Measurements from ENCODE around the gene MOGAT1.
"Not testable (repeated sequence)": the region's sequence is repeated elsewhere in the genome, so short reads cannot be mapped to it uniquely, and the experiment has no call there.

MOGAT1 gene

DNA sequence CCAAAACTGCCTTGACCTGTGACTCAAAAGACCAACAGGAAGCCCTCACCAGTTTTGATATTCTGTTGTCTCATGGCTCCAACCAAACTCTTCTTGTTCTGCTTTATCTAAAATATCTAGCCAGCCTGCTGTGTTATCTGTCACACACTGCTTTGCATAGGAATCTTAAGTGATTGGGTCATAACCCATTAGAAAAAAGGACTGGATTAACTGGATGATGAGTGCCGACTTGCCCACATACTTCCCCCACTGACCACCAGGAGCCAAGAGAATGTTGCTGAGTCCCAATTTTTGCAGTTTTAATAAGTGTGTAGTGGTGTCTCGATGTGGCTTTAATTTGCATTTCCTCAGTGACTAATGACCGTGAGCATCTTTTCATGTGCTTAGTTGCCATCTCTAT, 6.5 kb downstream of the MOGAT1 start:
- no peak for DNase-seq (ENCODE audit: low spot score)
- H3K27ac ChIP-seq: no peak overlapping the region
- ChIA-PET CTCF (no interaction called here), POLR2A (ENCODE audit: low non-redundant PET) (no interaction called here)
- TF ChIP-seq, protein P1, sequence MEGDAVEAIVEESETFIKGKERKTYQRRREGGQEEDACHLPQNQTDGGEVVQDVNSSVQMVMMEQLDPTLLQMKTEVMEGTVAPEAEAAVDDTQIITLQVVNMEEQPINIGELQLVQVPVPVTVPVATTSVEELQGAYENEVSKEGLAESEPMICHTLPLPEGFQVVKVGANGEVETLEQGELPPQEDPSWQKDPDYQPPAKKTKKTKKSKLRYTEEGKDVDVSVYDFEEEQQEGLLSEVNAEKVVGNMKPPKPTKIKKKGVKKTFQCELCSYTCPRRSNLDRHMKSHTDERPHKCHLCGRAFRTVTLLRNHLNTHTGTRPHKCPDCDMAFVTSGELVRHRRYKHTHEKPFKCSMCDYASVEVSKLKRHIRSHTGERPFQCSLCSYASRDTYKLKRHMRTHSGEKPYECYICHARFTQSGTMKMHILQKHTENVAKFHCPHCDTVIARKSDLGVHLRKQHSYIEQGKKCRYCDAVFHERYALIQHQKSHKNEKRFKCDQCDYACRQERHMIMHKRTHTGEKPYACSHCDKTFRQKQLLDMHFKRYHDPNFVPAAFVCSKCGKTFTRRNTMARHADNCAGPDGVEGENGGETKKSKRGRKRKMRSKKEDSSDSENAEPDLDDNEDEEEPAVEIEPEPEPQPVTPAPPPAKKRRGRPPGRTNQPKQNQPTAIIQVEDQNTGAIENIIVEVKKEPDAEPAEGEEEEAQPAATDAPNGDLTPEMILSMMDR (conservative IDR thresholded peaks at IDR 0.05; ENCODE audit: low read depth): no peak

DNA sequence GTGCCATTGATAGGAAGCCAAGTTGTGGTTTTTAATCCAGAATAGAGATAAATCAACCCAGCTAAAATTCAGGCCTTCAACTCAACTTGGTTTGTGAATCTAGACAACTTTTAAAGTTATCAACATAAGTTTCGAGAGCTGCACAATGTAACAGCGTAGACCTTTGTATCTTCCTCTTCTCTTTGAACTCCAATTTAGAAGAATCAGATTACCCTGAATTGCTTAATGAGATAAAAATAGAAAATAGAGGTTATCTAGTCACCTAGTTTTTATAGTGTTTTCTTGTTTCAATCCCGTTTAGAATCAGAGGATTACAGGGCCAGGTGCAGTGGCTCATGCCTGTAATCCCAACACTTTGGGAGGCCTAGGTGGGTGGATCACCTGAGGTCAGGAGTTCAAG, 12.3 kb downstream of the MOGAT1 start:
- POLR2A ChIA-PET (ENCODE audit: low non-redundant PET): no interaction called here
- no peak overlapping the region for H3K27ac ChIP-seq
- no peak for DNase-seq (ENCODE audit: low spot score)
- TF ChIP-seq, protein P1 (conservative IDR thresholded peaks at IDR 0.05; ENCODE audit: low read depth): no peak
- CTCF ChIA-PET: no interaction called here

GRCh38 chr2:222686086-222686750, 14.8 kb downstream of the MOGAT1 start:
- no peak for DNase-seq (ENCODE audit: low spot score)
- ChIA-PET CTCF (interaction anchor here (0.6 kb wide), 1 partner anchor 32 kb away, joined by 6 read pairs; no protein-coding TSS in a partner anchor), POLR2A (ENCODE audit: low non-redundant PET) (no interaction called here)
- H3K27ac ChIP-seq: no peak overlapping the region
- TF ChIP-seq, protein P1 (conservative IDR thresholded peaks at IDR 0.05; ENCODE audit: low read depth): no peak

- CTCF ChIA-PET: interaction anchor here (0.7 kb wide), 1 partner anchor 388 kb away, joined by 3 read pairs; no protein-coding TSS in a partner anchor
- DNase-seq (ENCODE audit: low spot score): no peak
- POLR2A ChIA-PET (ENCODE audit: low non-redundant PET): no interaction called here
- no peak overlapping the region for H3K27ac ChIP-seq
- TF ChIP-seq, protein P1 (conservative IDR thresholded peaks at IDR 0.05; ENCODE audit: low read depth): no peak
These were observed 17.5 kb downstream of the MOGAT1 start for GRCh38 chr2:222688917-222689316.

DNA sequence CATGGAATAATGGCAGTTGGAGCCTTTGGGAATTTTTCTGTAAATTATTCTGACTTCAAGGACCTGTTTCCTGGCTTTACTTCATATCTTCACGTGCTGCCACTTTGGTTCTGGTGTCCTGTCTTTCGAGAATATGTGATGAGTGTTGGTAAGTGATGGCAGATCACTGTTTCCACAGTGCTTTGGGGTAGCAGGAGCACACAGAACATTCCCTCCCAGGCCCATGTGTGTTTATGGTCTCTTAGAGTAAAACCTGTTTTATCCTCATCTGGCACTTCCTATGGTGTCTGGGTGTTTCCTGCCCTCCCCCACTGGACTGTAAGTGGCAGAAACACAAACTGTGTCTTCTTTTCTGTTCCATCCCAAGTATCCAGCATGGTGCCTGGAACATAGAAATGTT, 17.9 kb downstream of the MOGAT1 start:
- ChIA-PET POLR2A (ENCODE audit: low non-redundant PET) (no interaction called here), CTCF (interaction anchor here (0.7 to 1.6 kb wide), 3 partner anchors 17 to 389 kb away, joined by 3 to 8 read pairs (median 3); no protein-coding TSS in a partner anchor)
- TF ChIP-seq, protein P1 (conservative IDR thresholded peaks at IDR 0.05; ENCODE audit: low read depth): no peak
- no peak overlapping the region for H3K27ac ChIP-seq
- DNase-seq (ENCODE audit: low spot score): no peak

GRCh38 chr2:222690564-222691200, 19.2 kb downstream of the MOGAT1 start:
- DNase-seq (ENCODE audit: low spot score): peak; percentile 93
- no peak overlapping the region for H3K27ac ChIP-seq
- TF ChIP-seq, protein P1 (conservative IDR thresholded peaks at IDR 0.05; ENCODE audit: low read depth): peak; percentile 96
- ChIA-PET CTCF (interaction anchor here (0.6 to 2.1 kb wide), 24 partner anchors 11 to 1598 kb away, joined by 3 to 10 read pairs (median 3); partner anchors contain the start of genes ACSL3, FARSB and MOGAT1), POLR2A (ENCODE audit: low non-redundant PET) (no interaction called here)

GRCh38 chr2:222693413-222693812, 22.0 kb downstream of the MOGAT1 start:
- CTCF ChIA-PET: interaction anchor here (0.7 kb wide), 1 partner anchor 407 kb away, joined by 3 read pairs; no protein-coding TSS in a partner anchor
- DNase-seq (ENCODE audit: low spot score); POLR2A ChIA-PET (ENCODE audit: low non-redundant PET); H3K27ac ChIP-seq: not testable (repeated sequence)
